ENCODE data around the gene ROPN1.
"Not testable (repeated sequence)": the region's sequence is repeated elsewhere in the genome, so short reads cannot be mapped to it uniquely, and the experiment has no call there.

The ROPN1 gene

DNA sequence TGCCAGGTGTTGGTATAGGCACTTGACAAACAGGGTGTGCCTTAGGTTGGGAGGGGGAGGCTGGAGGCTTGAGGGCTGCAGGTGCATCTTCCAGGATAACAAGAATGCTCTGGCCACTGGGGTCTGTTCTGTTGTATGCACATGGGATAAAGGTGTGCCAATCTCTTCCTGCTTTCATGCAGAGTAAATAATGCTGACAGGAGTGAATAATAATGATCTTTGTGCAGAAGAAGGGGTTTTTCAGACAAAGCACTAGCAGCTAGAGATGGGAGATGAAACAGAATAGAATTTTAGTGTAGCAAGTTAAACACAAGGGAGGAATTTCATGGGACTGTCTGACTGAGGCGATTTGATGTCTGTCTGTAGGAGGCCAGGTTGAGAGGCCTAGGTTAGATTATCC, 1.9 kb upstream of the ROPN1 start:
- DNase-seq: no peak

DNA sequence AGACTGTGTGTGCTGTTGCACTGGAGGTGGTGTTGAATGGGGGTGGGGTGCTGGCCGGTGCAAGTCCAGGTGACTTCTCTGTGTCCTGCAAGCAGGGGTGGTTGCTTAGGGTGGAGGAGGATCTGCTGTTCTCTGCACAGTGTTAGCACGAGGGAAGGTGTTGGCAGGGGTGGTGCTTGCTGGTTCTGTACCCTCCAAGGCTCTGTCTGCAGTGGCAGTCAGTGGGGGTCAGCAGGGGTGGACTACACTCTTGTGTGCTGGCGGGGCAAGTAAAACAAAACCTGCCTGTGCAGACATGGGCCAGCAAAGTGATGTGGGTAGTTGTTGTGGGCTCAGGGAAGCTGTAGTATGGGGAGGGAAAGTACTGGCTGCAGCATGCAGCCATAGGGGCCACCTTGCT, 5.5 kb downstream of the ROPN1 start:
- no peak for DNase-seq

DNA sequence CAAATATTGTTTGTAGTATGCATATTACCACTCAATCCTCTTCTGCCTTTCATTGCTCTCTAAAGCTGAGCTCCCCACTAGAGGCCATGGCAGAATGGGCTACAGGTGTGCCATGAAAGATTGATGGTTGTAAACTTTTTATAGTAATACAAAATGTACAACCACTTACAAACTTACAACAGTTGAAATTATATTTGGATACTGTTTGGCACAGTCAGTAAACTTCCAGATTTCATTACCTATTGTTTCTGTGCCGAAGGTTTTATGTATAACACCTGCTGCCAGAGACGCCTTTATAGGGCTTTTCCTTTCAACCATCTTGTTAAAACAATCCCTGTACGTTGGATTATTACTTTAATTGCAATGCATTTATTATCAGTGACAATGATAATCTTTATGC, 7.0 kb downstream of the ROPN1 start:
- no peak for DNase-seq

DNA sequence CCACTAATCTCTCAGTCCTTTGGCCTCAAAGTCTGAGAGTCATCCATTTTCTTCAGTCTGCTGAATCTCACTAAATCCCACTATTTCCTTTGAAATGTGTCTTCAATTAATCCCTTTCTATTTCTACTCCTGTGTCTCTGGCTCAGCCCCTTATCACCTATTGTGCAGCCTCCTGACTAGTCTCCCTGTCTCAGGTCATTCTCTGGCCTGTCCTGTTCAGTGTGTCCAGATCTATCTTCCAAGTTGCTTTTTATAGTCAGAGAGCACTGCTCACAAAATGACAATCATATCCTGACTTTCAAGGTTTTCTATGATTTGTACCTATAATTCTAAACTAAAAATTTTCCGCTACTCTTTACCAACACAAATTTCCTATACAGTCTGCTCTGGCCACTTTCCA, 7.6 kb downstream of the ROPN1 start:
- DNase-seq: no peak

DNA sequence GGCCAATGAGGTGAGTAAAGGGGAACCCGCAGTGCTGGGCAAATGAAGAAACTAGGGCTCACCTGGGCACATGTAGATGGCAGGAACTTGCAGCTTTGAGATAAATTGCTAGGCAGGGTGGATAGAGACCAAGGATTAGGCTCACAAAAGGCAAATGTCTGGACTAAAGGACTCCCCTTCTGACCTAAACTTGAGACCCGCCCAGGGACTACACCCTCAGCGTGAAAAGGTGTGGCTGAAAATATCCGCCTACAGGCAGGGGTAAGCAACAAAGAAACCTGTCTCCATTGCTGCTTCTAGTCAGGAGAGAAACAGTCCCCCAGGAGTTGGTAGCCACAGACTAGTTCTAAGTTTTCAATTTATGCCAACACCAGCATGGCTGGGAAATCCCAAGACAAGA, 10.6 kb downstream of the ROPN1 start:
- DNase-seq: not testable (repeated sequence)

DNA sequence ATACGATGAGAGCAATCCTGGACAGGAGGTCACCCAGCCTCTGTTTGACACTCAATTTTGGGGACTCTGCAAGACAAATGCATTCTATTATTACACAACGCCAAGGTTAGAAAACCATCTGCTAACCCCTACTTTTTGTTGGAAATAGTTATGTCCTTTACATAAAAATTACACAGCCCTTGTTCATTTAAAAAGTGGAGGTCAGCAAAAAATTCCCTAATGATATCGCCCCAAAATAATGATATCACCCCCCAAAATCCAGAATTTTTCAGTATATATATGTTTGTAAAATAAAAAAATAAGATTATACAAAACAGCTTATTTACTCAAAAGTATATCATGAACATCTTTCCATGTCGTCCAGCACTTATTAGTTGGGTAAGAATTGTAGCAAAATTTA, 11.4 kb downstream of the ROPN1 start:
- DNase-seq: no peak

DNA sequence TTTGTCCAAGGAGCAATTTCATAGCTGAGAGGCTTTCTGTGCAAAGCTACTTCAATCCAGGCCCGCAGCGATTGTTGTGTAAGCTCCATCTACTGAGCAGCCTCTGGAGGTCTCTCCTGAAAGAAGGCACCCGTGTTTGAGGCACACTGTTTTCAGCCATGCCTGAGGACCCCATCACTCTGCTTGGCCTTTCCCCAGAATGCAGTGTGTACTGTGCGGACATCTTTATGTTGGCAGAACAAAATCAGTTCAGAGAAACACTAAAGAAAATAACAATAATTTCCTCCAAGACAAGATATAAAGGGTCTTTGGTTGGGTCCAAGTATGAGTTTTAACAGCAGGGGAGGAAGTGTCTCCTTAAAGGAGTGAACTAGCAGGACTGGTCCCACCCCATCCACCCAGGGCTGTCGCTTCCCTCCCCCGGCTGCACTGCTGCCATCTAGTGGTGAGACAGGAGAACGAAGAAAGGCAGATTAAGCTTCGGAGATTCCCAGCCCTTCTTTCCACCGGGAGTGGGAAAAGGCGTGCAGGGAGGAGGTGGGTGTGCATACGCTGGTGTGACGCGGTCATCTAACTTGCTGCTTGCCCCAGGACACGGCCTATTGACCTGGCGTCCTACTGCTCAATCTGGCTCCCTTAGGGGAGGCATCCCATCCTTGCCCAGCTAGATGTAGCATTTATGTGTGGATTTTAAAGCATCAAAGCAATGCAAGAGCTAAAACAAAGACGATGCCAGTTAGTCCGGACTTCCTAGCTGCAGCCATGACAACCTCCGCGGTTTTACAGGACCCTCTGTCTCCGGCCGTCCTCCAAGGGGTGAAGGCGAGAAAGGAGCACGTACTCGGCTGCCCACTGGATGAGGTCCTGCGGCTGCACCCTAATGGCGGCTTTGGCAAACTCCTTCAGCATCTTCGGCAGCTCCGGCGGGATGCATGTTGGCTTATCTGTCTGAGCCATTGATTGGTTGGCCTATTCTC, 12.1 kb downstream of the ROPN1 start:
- DNase-seq: peak; percentile 24

DNA sequence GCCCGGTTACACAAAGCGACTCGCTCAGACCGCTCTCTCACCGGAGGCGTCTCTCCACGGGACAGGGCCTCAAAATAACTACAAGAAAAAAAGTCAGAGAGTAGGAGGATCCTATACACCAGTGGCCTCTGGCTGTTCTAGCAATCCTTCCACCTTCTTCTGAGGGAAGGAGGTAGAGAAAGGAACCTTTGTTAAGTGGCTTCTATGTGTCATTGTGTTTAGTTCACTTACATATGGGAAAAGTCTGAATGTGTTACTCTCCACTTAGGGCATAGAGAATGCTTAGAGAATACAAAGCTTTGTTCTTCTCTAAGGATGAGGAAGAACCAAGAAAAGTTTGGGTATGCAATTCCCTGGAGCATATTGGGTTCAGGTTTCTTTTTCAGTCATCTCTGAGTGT, 15.0 kb downstream of the ROPN1 start:
- DNase-seq: not testable (repeated sequence)

DNA sequence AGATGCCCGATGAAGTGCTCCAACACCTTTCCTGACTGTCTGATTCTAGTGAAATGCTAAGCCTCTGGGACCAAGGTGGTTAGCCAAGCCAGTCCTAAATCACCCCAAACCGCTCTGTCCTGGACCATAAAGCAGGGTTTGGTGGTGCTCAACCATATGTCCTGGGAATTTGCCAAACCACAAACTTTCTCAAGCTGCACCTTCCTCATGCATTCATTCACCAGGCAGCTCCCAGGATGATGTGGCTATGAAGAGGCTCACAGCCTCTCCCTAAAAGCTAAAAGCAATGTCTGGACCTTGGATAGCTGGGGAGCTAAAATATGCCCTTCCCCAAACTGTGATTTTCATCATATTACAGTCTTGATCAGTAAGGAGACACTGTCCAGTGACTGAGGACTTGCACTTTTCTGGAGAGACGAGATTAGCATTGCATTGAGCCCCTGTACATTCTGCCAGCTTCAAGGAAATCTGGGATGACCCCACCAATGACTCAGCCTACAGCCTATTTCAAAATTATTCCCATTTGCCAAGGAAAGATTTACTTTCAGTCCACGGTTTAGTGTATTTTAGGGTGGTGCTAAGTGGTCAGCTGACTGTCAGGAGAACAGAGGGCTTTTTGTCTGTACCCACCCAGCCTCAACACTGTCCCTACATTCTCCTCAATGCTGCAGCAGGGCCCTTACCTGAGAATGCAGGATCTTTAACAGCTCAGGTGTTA, 15.6 kb downstream of the ROPN1 start:
- not testable (repeated sequence) for DNase-seq

DNA sequence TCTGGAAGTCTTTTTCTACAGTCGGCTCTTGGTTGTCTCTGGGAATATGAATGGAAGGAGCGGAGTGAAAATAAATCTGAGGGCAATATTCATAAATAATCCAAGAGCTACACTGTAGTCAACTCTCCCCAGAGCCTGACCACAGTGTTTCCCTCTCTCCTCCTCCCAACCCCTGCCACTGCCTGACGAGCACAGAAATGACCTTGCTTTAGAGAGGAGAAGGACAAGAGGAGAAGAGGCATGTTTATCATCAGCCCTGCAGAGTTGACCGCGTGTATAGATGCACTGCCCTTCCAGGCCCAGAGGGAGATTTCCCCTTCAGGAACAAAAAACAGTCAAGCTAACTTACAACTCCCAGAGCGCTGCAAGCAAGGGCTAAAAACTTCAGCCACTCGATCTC, 16.9 kb downstream of the ROPN1 start:
- not testable (repeated sequence) for DNase-seq

DNA sequence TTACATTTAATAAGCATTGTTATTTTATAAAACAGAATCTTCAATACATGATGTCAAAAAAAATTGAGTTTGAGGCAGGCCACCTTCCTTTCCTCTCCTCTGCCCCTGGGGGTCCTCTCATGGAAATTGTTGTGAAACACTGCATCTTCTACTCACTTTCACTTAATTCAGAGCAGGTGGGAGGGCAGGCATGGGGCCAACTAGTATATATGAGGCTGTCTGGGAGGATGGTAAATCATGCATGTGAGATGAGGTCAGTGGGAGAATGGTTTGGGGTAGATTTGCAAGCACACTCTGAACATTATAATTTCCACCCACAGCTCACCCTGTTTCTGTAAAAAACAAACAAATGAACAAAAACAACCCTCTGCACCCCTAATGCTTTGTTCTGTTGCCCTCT, 20.5 kb downstream of the ROPN1 start:
- no peak for DNase-seq

DNA sequence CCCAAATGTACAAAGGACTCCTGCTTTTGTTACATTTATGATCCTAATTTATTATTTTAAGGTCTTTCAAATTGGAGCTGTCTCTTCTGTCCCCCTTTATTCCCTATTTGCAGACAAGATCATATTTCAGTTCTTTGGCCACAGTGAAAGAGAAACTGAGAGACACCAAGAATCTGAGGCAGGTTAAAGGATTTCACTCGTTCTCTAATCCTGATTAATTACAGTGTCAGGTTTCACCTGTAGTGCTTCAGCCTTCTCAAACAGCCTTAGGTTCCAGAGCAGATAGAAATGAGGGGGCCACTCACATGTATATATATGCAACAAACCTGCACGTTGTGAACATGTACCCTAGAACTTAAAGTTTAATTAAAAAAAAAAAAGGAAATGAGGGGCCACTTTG, 24.7 kb downstream of the ROPN1 start:
- not testable (repeated sequence) for DNase-seq

DNA sequence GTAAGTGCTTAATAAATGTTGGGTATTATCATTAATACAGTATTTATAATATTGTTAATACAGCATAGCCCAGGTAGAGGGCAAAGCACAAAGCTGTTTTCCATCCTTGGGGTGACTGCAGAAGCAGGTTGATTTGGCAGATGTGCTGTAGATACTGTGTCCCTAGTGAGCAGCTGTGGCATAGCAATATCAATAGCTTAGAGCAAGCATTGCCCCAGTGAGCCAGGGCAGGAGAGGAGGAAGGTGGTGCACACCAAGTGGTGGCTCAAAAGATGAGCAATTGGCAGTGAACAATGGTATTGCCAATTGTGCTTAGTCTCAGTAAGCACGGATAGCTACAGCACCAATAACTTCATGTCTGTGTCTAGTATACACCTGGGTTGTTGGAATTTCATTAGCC, 25.1 kb downstream of the ROPN1 start:
- not testable (repeated sequence) for DNase-seq

DNA sequence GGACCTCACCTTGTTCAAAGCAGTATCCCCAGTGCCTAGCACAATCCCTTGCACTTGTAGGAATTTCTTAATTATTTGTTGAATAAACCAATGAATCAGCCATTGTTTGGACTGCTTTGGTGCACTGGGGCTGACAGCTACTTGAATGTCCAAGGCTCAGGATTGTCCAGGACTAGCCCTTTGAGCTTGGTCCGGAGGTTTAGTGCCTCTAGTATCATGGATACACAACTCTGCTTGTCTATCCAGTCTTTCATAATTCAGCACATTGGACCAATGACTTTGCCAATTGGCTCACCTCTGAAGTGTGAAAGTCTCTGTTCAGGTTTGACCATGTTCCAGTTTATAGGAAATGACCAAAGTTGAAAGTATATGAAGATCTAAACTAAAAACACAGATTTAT, 27.1 kb downstream of the ROPN1 start:
- DNase-seq: not testable (repeated sequence)

DNA sequence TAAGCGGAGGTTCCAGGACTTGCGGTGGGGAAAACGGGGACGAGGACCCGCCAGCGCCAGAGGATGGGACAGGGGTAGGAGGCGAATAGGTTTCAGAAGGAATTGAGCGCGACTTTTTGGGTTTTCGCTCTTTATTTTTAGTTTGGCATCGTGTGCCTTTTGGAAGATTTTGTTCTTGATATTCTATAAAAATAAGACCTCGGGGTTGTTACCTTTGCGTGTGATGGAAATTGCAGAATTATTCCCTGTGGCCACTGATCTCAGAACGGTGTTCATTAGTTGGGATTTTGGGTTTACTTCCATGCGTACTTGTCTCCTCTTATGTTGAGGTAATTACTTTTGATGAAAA, 30.4 kb downstream of the ROPN1 start:
- DNase-seq: no peak

DNA sequence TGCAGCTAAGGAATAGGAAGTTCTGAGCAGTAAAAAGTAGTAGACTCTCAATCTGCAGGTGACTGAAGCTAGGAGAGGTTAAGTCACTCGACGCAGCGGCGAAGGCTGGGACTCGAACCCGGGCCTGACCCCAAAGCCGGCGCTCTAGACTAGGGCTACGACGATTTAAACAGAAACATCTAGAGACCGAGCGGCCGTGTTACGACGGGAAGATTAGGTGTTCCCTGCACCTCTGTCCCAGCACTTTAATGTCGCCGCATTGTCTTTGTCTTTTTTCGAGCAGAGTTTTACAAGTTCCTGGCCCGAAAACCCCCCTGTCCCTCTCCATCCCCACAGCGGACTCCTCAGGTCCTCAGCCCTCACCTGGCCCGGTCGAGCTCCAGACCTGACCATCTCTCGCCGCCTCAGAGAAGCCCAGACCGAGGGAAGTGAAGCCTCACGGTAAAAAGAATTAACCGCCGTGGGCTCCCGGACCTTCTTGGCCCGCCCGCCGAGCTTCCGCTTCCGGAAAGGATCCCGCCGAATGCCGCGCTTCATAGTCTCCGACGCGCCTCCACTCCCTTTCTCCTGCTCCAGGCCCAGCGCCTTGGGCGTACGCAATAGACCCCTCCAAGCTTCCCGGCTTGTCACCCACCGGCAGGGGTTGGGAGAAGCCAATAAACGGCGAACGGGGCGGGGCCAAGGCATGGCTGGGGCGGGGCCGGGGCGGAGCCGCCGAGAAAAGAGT, 31.0 kb downstream of the ROPN1 start, which contains the start of gene CCDC14:
Gene CCDC14 (minus strand): TSS at position 449 of the 727 bp plus-strand sequence. CDS start 56 bp downstream, at position 393.
- peak; percentile 58 for DNase-seq

DNA sequence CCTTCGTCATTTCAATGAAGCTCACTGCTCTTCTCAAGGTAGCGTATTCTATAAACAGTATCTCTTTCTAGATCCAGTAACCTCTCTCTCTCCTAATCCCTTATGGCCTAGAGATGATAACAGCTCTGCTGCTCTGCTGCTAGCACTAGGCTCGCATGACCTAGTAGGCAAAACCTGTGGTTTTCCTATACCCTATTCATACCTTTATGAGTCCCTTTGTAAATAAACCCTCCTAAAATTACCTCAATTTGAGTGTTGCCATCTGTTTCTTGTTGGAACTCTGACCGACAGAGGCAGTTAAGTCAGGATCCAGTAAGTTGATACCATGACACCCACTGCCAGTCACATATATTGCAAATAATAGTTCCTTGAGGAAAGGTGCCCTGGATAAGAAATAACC, 38.2 kb downstream of the ROPN1 start:
- no peak for DNase-seq

DNA sequence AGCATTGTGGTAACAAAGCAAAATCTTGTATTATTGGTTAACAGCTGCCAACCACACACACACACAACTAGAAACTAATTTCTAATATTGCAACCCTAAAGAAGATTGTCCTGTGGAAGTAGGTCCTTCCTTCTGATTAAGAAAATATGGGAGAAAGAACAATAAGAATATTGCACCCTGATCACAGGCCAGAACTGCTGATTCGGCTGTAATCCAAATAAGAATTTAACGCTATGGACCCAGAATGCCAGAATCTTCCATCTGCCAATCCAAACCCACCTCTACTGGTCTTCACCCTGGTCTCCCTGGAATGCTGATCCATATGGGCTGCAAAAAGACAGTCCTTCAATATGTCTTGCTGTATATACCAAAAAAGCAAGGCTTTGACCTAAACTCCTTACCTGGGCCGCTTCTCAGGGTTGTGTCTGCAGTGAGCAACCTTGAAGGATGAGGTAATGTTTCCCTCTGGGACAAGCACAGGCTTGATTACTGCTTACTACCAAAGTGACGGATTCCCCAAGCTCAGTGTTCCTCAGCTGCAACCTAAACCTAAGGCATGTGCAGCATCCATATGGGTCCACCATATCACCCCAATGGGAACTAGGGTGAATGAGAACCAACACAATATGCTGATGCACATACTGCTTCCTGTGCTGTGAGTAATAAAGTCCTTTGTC, 38.9 kb downstream of the ROPN1 start:
- DNase-seq: no peak

DNA sequence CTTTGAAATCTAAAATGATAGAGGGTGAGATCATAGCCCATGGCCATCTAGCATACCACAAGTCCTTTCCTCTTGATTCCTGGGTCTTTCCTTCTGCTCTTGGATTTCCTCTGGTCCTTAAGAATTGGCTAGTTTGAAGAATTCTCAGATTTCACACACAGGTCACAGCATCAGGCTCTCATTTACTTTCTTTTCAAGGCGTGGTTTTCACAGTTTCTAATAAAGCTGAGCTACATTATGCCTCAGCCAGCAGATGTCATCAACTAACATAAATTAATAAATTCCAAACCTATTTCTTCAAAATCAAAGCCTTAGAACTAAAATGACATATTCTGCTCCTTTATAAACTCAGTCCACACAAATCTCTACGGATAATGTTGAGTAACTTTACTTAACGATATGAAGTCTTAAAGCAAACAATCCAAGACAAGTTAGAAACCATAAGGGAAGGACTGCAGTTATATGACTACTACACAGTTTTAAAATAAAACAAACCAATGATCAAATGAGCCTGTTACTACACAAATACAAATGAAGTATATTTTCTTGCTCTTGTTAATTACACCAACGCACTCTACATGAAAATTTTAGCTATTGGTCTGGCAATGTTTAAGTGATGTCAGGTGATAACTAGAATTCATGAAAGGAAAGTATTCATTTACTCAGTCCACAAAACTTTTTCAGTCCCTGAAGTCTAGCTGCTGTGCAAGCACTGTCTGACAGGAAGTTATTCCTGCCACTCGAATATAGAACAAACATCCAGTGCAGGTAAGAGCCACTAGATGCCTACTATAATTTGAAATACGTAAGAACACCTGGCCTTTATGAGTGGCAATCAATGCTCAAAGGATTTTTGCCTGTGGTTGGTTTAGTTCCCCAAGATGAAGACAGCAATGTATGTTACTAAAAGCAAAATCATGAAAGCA, 40.1 kb downstream of the ROPN1 start:
- no peak for DNase-seq

DNA sequence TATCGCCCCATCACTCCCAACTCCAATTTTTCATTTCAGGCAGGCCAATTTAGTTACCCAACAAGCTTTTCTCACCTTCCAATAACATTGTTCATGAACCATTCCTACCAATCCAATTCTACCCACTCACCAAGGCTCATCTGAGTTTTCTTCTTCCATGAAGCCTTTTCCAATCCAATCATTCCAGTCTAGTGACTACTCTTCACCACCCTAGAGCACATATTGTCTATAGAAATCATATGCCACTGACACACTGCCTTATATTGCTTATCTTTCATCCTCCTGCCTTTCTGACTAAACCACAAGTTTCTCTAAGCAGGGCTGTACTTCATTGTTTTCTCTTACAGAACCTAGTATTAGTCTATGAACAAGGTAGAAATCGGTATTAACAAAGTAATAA, 42.3 kb downstream of the ROPN1 start:
- no peak for DNase-seq

DNA sequence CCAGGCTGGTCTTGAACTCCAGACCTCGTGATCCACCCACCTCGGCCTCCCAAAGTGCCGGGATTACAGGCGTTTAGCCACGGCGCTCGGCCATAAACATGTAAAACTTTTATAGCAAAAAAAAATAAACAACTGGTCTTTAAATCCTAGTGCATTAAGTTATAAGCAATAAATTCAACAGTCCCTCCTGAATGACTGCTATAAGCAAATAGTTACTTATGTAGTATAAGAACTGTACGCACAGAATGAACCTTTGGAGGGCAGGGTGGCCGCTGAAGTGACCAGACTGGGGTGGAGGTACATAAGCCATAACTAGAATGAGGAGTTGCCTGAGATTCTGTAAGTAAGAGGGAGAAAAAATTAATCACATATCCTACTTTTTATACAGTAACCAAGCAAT, 43.5 kb downstream of the ROPN1 start:
- no peak for DNase-seq

DNA sequence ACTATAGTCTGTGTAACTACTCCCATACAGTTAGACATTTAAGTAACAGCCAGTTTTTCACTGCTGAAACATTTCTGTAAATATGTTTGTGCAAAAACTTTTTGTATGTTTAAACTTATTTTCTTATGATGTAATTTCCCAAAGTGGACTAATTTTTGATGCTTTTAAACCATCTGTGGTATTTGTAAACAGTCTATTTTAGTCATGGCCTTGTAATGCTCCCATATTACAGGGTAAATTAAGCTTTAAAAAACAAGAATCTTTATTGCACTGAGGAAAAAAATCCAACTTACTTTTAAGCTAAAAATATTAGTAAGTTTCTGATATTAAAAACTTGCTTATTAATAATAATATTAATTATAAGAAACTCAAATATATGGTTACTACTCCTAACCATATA, 44.4 kb downstream of the ROPN1 start:
- no peak for DNase-seq
